HG03571 (cell line): Measurements from ENCODE around the gene LAMC3.
"Not testable (repeated sequence)": the region's sequence is repeated elsewhere in the genome, so short reads cannot be mapped to it uniquely, and the experiment has no call there.

Experiments used
- ATAC-seq: cut with Tn5 transposase; IDR thresholded peaks from one replicate; pipeline ENCODE4 v1.9.1; 2021; ENCODE audit not compliant: unreplicated experiment

Gene LAMC3

GRCh38 chr9:130991778-130992681, 16.9 kb upstream of the LAMC3 start:
- no peak for ATAC-seq

GRCh38 chr9:130992682-130993032, 16.3 kb upstream of the LAMC3 start:
- ATAC-seq, result no peak

- no peak for ATAC-seq
These were observed 15.5 kb upstream of the LAMC3 start for GRCh38 chr9:130993303-130994030.

- ATAC-seq, result no peak
These were observed 14.6 kb upstream of the LAMC3 start for GRCh38 chr9:130994135-130995085.

GRCh38 chr9:130995086-130996011, 13.6 kb upstream of the LAMC3 start:
- no peak for ATAC-seq

- no peak for ATAC-seq
These were observed 12.8 kb upstream of the LAMC3 start for GRCh38 chr9:130996205-130996604.

GRCh38 chr9:130996676-130997394, 12.1 kb upstream of the LAMC3 start:
- no peak for ATAC-seq

GRCh38 chr9:130997395-130997684, 11.6 kb upstream of the LAMC3 start:
- ATAC-seq, result no peak

- no peak for ATAC-seq
These were observed 10.9 kb upstream of the LAMC3 start for GRCh38 chr9:130997925-130998596.

GRCh38 chr9:130998597-130999244, 10.3 kb upstream of the LAMC3 start:
- no peak for ATAC-seq

- no peak for ATAC-seq
These were observed 9.7 kb upstream of the LAMC3 start for GRCh38 chr9:130999245-130999623.

- not testable (repeated sequence) for ATAC-seq
These were observed 8.4 kb upstream of the LAMC3 start for GRCh38 chr9:131000526-131000925.

- no peak for ATAC-seq
These were observed 8.0 kb upstream of the LAMC3 start for GRCh38 chr9:131001021-131001420.

- no peak for ATAC-seq
These were observed 7.0 kb upstream of the LAMC3 start for GRCh38 chr9:131001990-131002389.

- ATAC-seq, result no peak
These were observed 2.4 kb upstream of the LAMC3 start for GRCh38 chr9:131006601-131007000.

GRCh38 chr9:131008086-131008485, 888 bp upstream of the LAMC3 start:
- ATAC-seq, result no peak

GRCh38 chr9:131008563-131008908, 438 bp upstream of the LAMC3 start:
- no peak for ATAC-seq

GRCh38 chr9:131010482-131011273, 1.7 kb downstream of the LAMC3 start:
- no peak for ATAC-seq
